GF-D8 (cell line): ENCODE data around the gene SCYL3.
"Not testable (repeated sequence)": the region's sequence is repeated elsewhere in the genome, so short reads cannot be mapped to it uniquely, and the experiment has no call there.

Experiments
- DNase-seq: peaks from one replicate; lab custom pipeline; 2025; lab: John Stamatoyannopoulos, UW

SCYL3 gene

GRCh38 chr1:169814265-169814664 lies 79.4 kb downstream of the SCYL3 start:
- DNase-seq: no peak

- DNase-seq: no peak
Observed at GRCh38 chr1:169812131-169812530, 81.6 kb downstream of the SCYL3 start.

- not testable (repeated sequence) for DNase-seq
Observed at GRCh38 chr1:169811418-169812035, 82.2 kb downstream of the SCYL3 start.

- DNase-seq: no peak
Observed at GRCh38 chr1:169809370-169810095, 84.2 kb downstream of the SCYL3 start.

GRCh38 chr1:169804941-169805340 lies 88.8 kb downstream of the SCYL3 start:
- no peak for DNase-seq

GRCh38 chr1:169802888-169803287 lies 90.8 kb downstream of the SCYL3 start:
- DNase-seq: no peak
